GM06990 (cell line): Measurements from ENCODE around the gene KIAA1549.

Experiments
- DNase-seq: peaks from one replicate; pipeline ENCODE4 v3.0.0-alpha.2; 2011; ENCODE audit not compliant: insufficient read length; ENCODE audit errors: extremely low read depth
- H3K27me3 ChIP-seq: replicated peaks from 2 replicates; pipeline ENCODE4 v1.6.0; 2011; ENCODE audit warnings: low read length; ENCODE audit not compliant: control insufficient read depth, insufficient read depth
- H3K36me3 ChIP-seq: 2 replicates; pipeline ENCODE4 v1.5.1; 2011; ENCODE audit warnings: low read length; ENCODE audit not compliant: control insufficient read depth, insufficient read depth
- H3K4me3 ChIP-seq: replicated peaks from 2 replicates; pipeline ENCODE4 v1.5.1; 2011; ENCODE audit warnings: low read depth, mild to moderate bottlenecking, control low read depth, low read length
- TF ChIP-seq, protein P1 (sequence below): IDR thresholded peaks from 2 replicates; pipeline ENCODE4 v1.5.1; 2011; ENCODE audit warnings: low read length, control low read depth, mild to moderate bottlenecking, inconsistent platforms; ENCODE audit not compliant: insufficient read depth, poor library complexity, severe bottlenecking

Gene KIAA1549

DNA sequence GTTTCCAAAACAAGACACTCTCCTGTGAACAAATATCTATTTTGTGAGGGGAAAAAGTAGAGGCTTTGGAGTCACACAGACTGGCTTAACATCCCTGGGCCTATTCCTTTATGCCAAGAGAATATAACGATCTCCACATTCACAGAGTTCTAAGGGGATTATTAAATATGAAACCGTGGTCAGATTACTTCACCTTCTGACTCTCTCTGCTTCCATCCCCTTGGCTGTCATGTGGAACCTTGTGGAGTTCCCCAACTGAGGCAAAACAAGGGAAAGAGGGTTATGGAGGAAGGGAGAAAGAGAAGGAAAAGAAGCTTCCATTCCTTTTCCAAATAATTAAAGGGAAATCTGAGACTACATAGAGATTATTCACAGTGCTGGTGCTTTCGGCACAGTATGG, 127.7 kb downstream of the KIAA1549 start:
- DNase-seq = no peak
- Histone ChIP-seq H3K4me3 (no peak overlapping the region), H3K27me3 (no peaks in the 10 kb centered on the region), H3K36me3 (no peaks in the 10 kb centered on the region)
- TF ChIP-seq, protein P1, sequence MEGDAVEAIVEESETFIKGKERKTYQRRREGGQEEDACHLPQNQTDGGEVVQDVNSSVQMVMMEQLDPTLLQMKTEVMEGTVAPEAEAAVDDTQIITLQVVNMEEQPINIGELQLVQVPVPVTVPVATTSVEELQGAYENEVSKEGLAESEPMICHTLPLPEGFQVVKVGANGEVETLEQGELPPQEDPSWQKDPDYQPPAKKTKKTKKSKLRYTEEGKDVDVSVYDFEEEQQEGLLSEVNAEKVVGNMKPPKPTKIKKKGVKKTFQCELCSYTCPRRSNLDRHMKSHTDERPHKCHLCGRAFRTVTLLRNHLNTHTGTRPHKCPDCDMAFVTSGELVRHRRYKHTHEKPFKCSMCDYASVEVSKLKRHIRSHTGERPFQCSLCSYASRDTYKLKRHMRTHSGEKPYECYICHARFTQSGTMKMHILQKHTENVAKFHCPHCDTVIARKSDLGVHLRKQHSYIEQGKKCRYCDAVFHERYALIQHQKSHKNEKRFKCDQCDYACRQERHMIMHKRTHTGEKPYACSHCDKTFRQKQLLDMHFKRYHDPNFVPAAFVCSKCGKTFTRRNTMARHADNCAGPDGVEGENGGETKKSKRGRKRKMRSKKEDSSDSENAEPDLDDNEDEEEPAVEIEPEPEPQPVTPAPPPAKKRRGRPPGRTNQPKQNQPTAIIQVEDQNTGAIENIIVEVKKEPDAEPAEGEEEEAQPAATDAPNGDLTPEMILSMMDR = no peak

DNA sequence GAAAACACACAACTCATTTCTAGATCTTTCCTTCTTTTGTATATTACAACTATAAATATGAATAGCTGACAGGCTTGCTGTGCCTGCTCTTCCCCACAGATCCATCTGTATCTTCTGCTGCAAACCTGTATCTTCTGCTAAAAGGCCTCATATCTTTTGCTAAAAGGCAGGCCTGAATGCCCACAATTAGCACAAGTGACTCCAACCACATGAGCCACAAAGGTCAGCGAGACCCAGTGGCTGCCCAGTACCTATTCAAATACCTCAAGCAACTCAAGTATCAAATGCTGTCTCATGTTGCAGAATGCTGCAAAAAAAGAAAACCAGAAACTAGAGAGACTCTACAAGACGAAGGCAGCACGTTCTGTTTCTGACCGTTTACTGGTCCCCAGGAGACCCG, 128.7 kb downstream of the KIAA1549 start:
- no peak for DNase-seq
- Histone ChIP-seq H3K4me3 (no peak overlapping the region), H3K27me3 (no peaks in the 10 kb centered on the region), H3K36me3 (no peaks in the 10 kb centered on the region)
- TF ChIP-seq, protein P1 = no peak

DNA sequence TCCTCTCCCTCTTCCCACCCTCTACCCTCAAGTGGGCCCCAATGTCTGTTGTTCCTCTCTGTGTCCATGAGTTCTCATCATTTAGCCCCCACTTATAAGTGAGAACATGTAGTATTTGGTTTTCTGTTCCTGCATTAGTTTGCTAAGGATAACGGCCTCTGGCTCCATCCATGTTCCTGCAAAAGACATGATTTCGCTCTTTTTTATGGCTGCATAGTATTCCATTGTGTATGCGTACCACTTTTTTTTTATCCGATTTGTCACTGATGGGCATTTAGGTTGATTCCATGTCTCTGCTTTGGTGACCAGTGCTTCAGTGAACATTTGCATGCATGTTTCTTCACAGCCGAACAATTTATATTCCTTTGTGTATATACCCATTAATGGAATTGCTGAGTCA, 131.5 kb downstream of the KIAA1549 start:
- TF ChIP-seq, protein P1 = no peak
- no peak overlapping the region for H3K4me3 ChIP-seq
- H3K36me3 ChIP-seq = no peaks in the 10 kb centered on the region

DNA sequence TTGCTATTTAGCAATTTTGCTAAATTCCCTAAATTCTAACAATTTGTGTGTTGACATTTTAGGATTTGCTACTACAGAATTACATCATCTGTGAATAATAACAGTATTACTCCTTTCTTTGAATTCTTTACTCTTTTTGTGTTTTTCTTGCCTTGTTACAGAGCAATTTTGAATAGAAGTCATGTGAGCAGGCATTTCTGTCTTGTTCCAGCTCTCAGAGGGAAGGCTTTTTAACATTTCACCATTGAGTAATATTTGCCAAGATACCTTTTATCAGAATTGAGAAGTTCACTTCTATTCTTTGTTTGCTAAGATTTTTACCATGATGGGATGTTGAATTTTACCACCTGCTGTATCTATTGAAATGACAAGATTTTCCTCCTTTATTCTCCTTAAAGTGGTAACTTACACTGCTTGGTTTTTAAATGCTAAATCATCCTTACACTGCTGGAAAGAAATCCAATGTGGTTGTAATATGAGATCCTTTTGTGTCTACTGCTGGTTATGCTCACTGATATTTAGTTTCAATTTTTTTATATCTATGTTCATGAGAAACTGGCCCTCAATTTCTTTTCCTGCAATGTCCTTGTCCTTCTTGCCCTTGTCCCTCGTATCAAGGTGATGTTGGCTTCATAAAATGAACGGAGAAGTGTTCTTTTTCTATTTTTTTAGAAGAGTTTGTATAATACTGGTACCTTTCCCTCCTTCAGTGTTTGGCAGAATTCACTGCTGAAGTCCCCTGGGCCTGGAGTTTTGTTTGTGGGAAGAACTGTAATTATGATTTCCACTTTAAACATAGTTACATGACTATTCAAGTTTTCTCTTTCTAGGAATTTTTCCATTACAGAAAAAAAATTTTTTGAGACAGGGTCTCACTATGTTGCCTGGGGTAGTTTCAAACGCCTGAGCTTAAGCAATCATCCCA, 132.9 kb downstream of the KIAA1549 start:
- Histone ChIP-seq H3K36me3 (no peaks in the 10 kb centered on the region), H3K27me3 (no peaks in the 10 kb centered on the region), H3K4me3 (no peak overlapping the region)
- no peak for DNase-seq
- TF ChIP-seq, protein P1 = no peak

More for the DNA sequence above, 131.5 kb downstream of the KIAA1549 start:
- no peaks in the 10 kb centered on the region for H3K27me3 ChIP-seq
- DNase-seq = no peak

DNA sequence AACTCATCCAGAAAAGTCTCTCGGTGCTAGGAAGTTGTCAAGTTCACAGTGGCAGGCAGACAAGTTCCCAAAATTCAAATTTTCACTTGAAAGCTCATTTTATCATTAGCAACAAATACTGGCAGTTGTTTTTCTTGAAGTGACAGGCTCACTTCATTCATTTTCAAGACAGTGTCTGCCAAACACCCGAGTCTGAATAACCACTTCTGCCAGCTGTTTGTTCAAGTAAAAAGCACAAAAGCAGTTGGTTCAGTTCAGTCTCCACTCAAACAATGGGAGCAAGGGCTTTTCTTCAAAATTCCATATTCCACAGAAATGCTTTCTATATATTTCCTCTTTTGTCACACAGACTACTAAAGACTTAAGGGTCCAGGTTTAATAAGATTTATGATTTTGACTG, 135.5 kb downstream of the KIAA1549 start:
- Histone ChIP-seq H3K4me3 (no peak overlapping the region), H3K36me3 (no peaks in the 10 kb centered on the region), H3K27me3 (no peaks in the 10 kb centered on the region)
- TF ChIP-seq, protein P1 = no peak
- no peak for DNase-seq
